HepG2 (cell line): Measurements from ENCODE around the gene ABRACL. TPM values are rescaled to one million over a fixed set of nuclear protein-coding genes. Genes with fewer than 3 reads are reported as not detected.

ENCODE experiments used
- ATAC-seq: fragments of 200-7000 bp; cut with Tn5 transposase; 3 replicates; pipeline ENCODE4 v1.9.1; 2020; ENCODE audit warnings: mild to moderate bottlenecking, moderate library complexity
- BruUV-seq: library from RNA; stranded (reverse); fragments of 400-500 nt; replicated peaks from 2 replicates; lab custom pipeline; 2021; lab: Mats Ljungman, UMichigan
- CTCF ChIA-PET: fragments of 300-600 bp; formaldehyde crosslinking; extraction: SDS; loops from one replicate; lab custom pipeline; 2021; ENCODE audit warnings: low total read pairs, inconsistent platforms, low intra/inter-chr PET ratio; lab: Yijun Ruan, JAX
- POLR2A ChIA-PET: fragments of 350-600 bp; sonication (Branson Sonifier 250); formaldehyde crosslinking; loops from one replicate; lab custom pipeline; 2020; ENCODE audit warnings: antibody characterized with exemption, inconsistent platforms; lab: Yijun Ruan, JAX
- DNase-seq: peaks from one replicate; pipeline ENCODE4 v3.0.0-alpha.2; 2015; ENCODE audit warnings: low spot score
- FAIRE-seq: peaks from 3 replicates; lab custom pipeline; 2011; peaks lifted over from hg19 to GRCh38; lab: Jason Lieb, UNC
- H2AFZ ChIP-seq: one replicate; pipeline ENCODE4 v1.6.1; 2011; ENCODE audit warnings: low read length, inconsistent platforms
- H3K27ac ChIP-seq: fragments of 300-600 bp; 3 replicates; pipeline ENCODE4 v1.8.0; 2011; ENCODE audit warnings: mixed run types, mild to moderate bottlenecking, mixed read lengths, low read length, inconsistent platforms; ENCODE audit not compliant: insufficient read depth; ENCODE audit errors: extremely low read length
- H3K27me3 ChIP-seq, 2 experiments: fragments of 200-600 bp in 1 of 2; 2 replicates in 1 of 2; 3 replicates in 1 of 2; pipeline versions ENCODE4 v1.6.0 to v1.8.0; 2011; ENCODE audit warnings: low read length in 2 of 2, mild to moderate bottlenecking in 2 of 2, moderate library complexity in 2 of 2, inconsistent platforms in 1 of 2; ENCODE audit not compliant: insufficient read depth in 2 of 2, control insufficient read depth in 1 of 2
- H3K36me3 ChIP-seq, 2 experiments: fragments of 200-600 bp in 1 of 2; replicated peaks in 1 of 2; 2 replicates in 1 of 2; 3 replicates in 1 of 2; pipeline versions ENCODE4 v1.5.1 to v1.8.0; 2011; ENCODE audit warnings: low read length in 2 of 2, inconsistent platforms in 1 of 2; ENCODE audit not compliant: insufficient read depth in 2 of 2, control insufficient read depth in 1 of 2
- H3K4me1 ChIP-seq: 2 replicates; pipeline ENCODE4 v1.5.1; 2012; ENCODE audit warnings: low read length, inconsistent platforms; ENCODE audit not compliant: insufficient read depth
- H3K4me2 ChIP-seq: 2 replicates; pipeline ENCODE4 v1.6.0; 2011; ENCODE audit warnings: low read depth, low read length, inconsistent platforms
- H3K4me3 ChIP-seq, 3 experiments: fragments of 200-600 bp in 1 of 3; sonication (generic), shearing (Covaris generic) in 1 of 3; replicated peaks in 1 of 3; 2 replicates each; pipeline ENCODE4 v1.5.1; 2011 to 2016; ENCODE audit warnings: low read length in 3 of 3, inconsistent platforms in 2 of 3, low read depth in 2 of 3, mild to moderate bottlenecking in 2 of 3, control low read depth in 1 of 3, mixed read lengths in 1 of 3; ENCODE audit not compliant: insufficient read depth in 1 of 3
- H3K79me2 ChIP-seq: one replicate; pipeline ENCODE4 v1.6.1; 2011; ENCODE audit warnings: low read length, inconsistent platforms; ENCODE audit not compliant: insufficient read depth
- H3K9ac ChIP-seq: 2 replicates; pipeline ENCODE4 v1.6.0; 2011; ENCODE audit warnings: mild to moderate bottlenecking, low read depth, low read length, inconsistent platforms; ENCODE audit not compliant: insufficient read depth
- H3K9me3 ChIP-seq: 2 replicates; pipeline ENCODE4 v1.5.1; 2012; ENCODE audit warnings: mild to moderate bottlenecking, low read length
- H4K20me1 ChIP-seq: 2 replicates; pipeline ENCODE4 v1.6.0; 2011; ENCODE audit warnings: inconsistent platforms, mild to moderate bottlenecking, low read length, moderate library complexity; ENCODE audit not compliant: insufficient read depth
- ARNT ChIP-seq: fragments of 450-650 bp; IDR thresholded peaks from 2 replicates; pipeline ENCODE4 v1.6.1; 2017
- EZH2 ChIP-seq: conservative IDR thresholded peaks from 2 replicates; pipeline ENCODE4 v1.6.1; 2012; ENCODE audit warnings: mild to moderate bottlenecking, low read depth, low read length, moderate library complexity
- ISX ChIP-seq: sonication (generic); formaldehyde crosslinking; conservative IDR thresholded peaks from 2 replicates; pipeline ENCODE4 v1.5.0; 2020; ENCODE audit warnings: missing genetic modification reagents
- PLSCR1 ChIP-seq: sonication (generic); formaldehyde crosslinking; IDR thresholded peaks from 2 replicates; pipeline ENCODE4 v1.5.0; 2020; ENCODE audit warnings: missing genetic modification reagents, mild to moderate bottlenecking, borderline replicate concordance
- RARG ChIP-seq: sonication (generic); formaldehyde crosslinking; IDR thresholded peaks from 2 replicates; pipeline ENCODE4 v1.4.0; 2020; ENCODE audit warnings: low read depth, mild to moderate bottlenecking, missing genetic modification reagents
- RXRB ChIP-seq: IDR thresholded peaks from 2 replicates; pipeline ENCODE4 v1.6.1; 2016; ENCODE audit warnings: borderline replicate concordance, missing genetic modification reagents, missing compliant biosample characterization
- SAFB2 ChIP-seq: sonication (generic); formaldehyde crosslinking; IDR thresholded peaks from 2 replicates; pipeline ENCODE4 v1.5.1; 2020; ENCODE audit warnings: missing genetic modification reagents, low read depth, mild to moderate bottlenecking, borderline replicate concordance
- SALL1 ChIP-seq: sonication (generic); formaldehyde crosslinking; IDR thresholded peaks from 2 replicates; pipeline ENCODE4 v1.8.0; 2022; ENCODE audit warnings: mild to moderate bottlenecking, missing genetic modification reagents
- SETDB1 ChIP-seq: sonication (generic); formaldehyde crosslinking; IDR thresholded peaks from 2 replicates; pipeline ENCODE4 v1.5.1; 2020; ENCODE audit warnings: missing genetic modification reagents, mild to moderate bottlenecking, borderline replicate concordance
- TBL1XR1 ChIP-seq: fragments of 150-350 bp; IDR thresholded peaks from 2 replicates; pipeline ENCODE4 v1.6.1; 2014; ENCODE audit warnings: borderline replicate concordance, low read length; ENCODE audit not compliant: partially characterized antibody
- TBP ChIP-seq: sonication (generic); formaldehyde crosslinking; IDR thresholded peaks from 2 replicates; pipeline ENCODE4 v1.5.0; 2020; ENCODE audit warnings: missing genetic modification reagents
- XRCC5 ChIP-seq: fragments of 200-400 bp; formaldehyde crosslinking; optimal IDR thresholded peaks from 2 replicates; pipeline ENCODE3; 2017; ENCODE audit warnings: mild to moderate bottlenecking, low read length
- YEATS2 ChIP-seq: sonication (generic); formaldehyde crosslinking; IDR thresholded peaks from 2 replicates; pipeline ENCODE4 v1.4.0; 2020; ENCODE audit warnings: missing genetic modification reagents, borderline replicate concordance
- ZNF441 ChIP-seq: sonication (generic); formaldehyde crosslinking; IDR thresholded peaks from 2 replicates; pipeline ENCODE4 v1.7.0; 2021; ENCODE audit warnings: missing genetic modification reagents, borderline replicate concordance
- ZNF570 ChIP-seq: sonication (generic); formaldehyde crosslinking; IDR thresholded peaks from 2 replicates; pipeline ENCODE4 v1.4.0; 2020; ENCODE audit warnings: mild to moderate bottlenecking, missing genetic modification reagents, borderline replicate concordance
- ZNF772 ChIP-seq: sonication (generic); formaldehyde crosslinking; IDR thresholded peaks from 2 replicates; pipeline ENCODE4 v1.5.0; 2020; ENCODE audit warnings: mild to moderate bottlenecking, missing genetic modification reagents
- ZNF775 ChIP-seq: sonication (generic); formaldehyde crosslinking; IDR thresholded peaks from 2 replicates; pipeline ENCODE4 v1.4.0; 2020; ENCODE audit warnings: missing genetic modification reagents, mild to moderate bottlenecking, moderate library complexity, borderline replicate concordance
- ZNF816 ChIP-seq: sonication (generic); formaldehyde crosslinking; IDR thresholded peaks from 2 replicates; pipeline ENCODE4 v1.8.0; 2022; ENCODE audit warnings: missing genetic modification reagents, mild to moderate bottlenecking, borderline replicate concordance
- ZSCAN29 ChIP-seq: sonication (generic); formaldehyde crosslinking; conservative IDR thresholded peaks from 2 replicates; pipeline ENCODE4 v1.4.0; 2020; ENCODE audit warnings: mild to moderate bottlenecking, missing genetic modification reagents
- WGBS: methylation state at CpG from one replicate; pipeline ENCODE4 v1.1.6; 2017; ENCODE audit warnings: low lambda C conversion rate; 5-methylcytosine and 5-hydroxymethylcytosine counted together
- in situ Hi-C: cut with HindIII; loops from 2 replicates; pipeline ENCODE4 v1.10.0; 2017; ENCODE audit warnings: low pct_unique_long_range_greater_than_20kb; ENCODE audit not compliant: extremely low pct_ligation_motif_present
- intact Hi-C: fragments of 100-400 bp; cut with micrococcal nuclease; formaldehyde crosslinking; loops from one replicate; pipeline ENCODE4 v1.10.0; 2022; ENCODE audit not compliant: unreplicated experiment
- polyA plus RNA-seq, 8 experiments: library from polyadenylated mRNA; depleted of rRNA in 3 of 8; stranded (reverse) in 7 of 8; unstranded in 1 of 8; fragments of >200 nt; fragmentation: Illumina TruSeq in 4 of 8; extraction: Trizol in 4 of 8; gene quantifications; 2 replicates each; pipeline versions ENCODE4 v1.2.1 to v1.2.3, GENCODE V29; 2011 to 2016; ENCODE audit warnings: low read depth in 4 of 8, missing spikeins in 1 of 8, mixed read lengths in 1 of 8; ENCODE audit not compliant: insufficient read depth in 1 of 8
- total RNA-seq, 5 experiments: library from RNA; depleted of rRNA; stranded (reverse); fragments of >200 nt; fragmentation: Illumina TruSeq; extraction: Trizol; gene quantifications; 2 replicates each; pipeline ENCODE4 v1.2.3, GENCODE V29; 2016; ENCODE audit warnings: low read depth in 1 of 5

The ABRACL gene
- total and polyA plus RNA-seq, 2 of the 13 experiments (the other 11 are each of a cell fraction or from before 2014, with no cell fraction given) = 1.4 to 5.4 TPM

DNA sequence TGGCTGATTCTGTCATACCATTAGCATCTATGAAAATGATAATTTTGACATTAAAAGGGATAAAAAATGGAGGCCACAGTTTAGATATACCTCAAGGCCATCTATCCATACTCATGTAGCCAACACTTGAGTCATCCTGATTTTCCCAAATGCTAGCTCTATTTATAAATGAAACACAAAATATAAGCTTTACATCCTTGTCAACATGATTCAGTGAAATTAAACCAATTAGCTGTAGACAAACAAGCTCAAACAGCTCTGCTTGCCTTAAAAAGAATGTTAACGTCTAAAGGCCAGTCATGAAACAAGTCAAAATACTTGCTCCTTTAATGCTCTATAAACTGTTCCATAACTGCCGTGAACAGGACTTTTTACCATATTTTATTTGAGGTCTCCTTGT, 40.3 kb downstream of the ABRACL start:
- CTCF ChIA-PET = no interaction called here
- intact Hi-C loops = no loop called here
- in situ Hi-C loops = no loop called here
- Histone ChIP-seq H3K27ac (no peak overlapping the region), H3K4me1 (no peaks in the 10 kb centered on the region), H3K79me2 (no peaks in the 10 kb centered on the region), H4K20me1 (no peaks in the 10 kb centered on the region), H3K4me2 (no peak overlapping the region), H2AFZ (no peak overlapping the region), H3K4me3 (no peak overlapping the region), H3K27me3 (peaks cover 0 to 4% of the 10 kb centered on the region in 2 experiments; a peak in 1 of 5 replicates), H3K9ac (no peak overlapping the region), H3K9me3 (no peaks in the 10 kb centered on the region), H3K36me3 (no peaks in the 10 kb centered on the region)
- no TSS peak for BruUV-seq
- DNase-seq (no peak), ATAC-seq (no peak), FAIRE-seq (no peak)
- WGBS = 1% methylated on average over 2 of the region's 2 CpGs
- POLR2A ChIA-PET = no interaction called here
- TF ChIP-seq ARNT (no peak), XRCC5 (no peak), ZSCAN29 (CRISPR knock-in tag) (no peak), ZNF570 (CRISPR knock-in tag) (no peak), TBL1XR1 (no peak), PLSCR1 (CRISPR knock-in tag) (no peak), RARG (no peak), ZNF772 (CRISPR knock-in tag) (no peak), TBP (CRISPR knock-in tag) (no peak), ZNF775 (CRISPR knock-in tag) (no peak), YEATS2 (CRISPR knock-in tag) (no peak), ISX (CRISPR knock-in tag) (no peak), SAFB2 (CRISPR knock-in tag) (no peak), SALL1 (CRISPR knock-in tag) (no peak), EZH2 (no peak), ZNF816 (no peak), RXRB (CRISPR knock-in tag) (no peak), SETDB1 (CRISPR knock-in tag) (no peak), ZNF441 (CRISPR knock-in tag) (no peak)
